ENCODE measurements around the gene VWF. TPM values are rescaled to one million over a fixed set of nuclear protein-coding genes. Genes with fewer than 3 reads are reported as not detected.

The VWF gene
- total RNA-seq, 1 donor from 2014 or later = 0.21 TPM

- Mint-ChIP-seq H3K4me3 (no peak overlapping the region), H3K27ac (ENCODE audit: unreplicated experiment) (no peak overlapping the region), H3K36me3 (ENCODE audit: low read depth) (no peaks in the 10 kb centered on the region), H3K9me3 (no peaks in the 10 kb centered on the region), H3K4me1 (peaks cover 12% of the 10 kb centered on the region), H3K27me3 (ENCODE audit: low read depth) (peaks cover 2% of the 10 kb centered on the region)
- TF ChIP-seq, protein P1, sequence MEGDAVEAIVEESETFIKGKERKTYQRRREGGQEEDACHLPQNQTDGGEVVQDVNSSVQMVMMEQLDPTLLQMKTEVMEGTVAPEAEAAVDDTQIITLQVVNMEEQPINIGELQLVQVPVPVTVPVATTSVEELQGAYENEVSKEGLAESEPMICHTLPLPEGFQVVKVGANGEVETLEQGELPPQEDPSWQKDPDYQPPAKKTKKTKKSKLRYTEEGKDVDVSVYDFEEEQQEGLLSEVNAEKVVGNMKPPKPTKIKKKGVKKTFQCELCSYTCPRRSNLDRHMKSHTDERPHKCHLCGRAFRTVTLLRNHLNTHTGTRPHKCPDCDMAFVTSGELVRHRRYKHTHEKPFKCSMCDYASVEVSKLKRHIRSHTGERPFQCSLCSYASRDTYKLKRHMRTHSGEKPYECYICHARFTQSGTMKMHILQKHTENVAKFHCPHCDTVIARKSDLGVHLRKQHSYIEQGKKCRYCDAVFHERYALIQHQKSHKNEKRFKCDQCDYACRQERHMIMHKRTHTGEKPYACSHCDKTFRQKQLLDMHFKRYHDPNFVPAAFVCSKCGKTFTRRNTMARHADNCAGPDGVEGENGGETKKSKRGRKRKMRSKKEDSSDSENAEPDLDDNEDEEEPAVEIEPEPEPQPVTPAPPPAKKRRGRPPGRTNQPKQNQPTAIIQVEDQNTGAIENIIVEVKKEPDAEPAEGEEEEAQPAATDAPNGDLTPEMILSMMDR (conservative IDR thresholded peaks at IDR 0.05) = no peak
- DNase-seq (ENCODE audit: low read depth, low spot score) = no peak
Measured at GRCh38 chr12:6068227-6068626, 56.2 kb downstream of the VWF start.

DNA sequence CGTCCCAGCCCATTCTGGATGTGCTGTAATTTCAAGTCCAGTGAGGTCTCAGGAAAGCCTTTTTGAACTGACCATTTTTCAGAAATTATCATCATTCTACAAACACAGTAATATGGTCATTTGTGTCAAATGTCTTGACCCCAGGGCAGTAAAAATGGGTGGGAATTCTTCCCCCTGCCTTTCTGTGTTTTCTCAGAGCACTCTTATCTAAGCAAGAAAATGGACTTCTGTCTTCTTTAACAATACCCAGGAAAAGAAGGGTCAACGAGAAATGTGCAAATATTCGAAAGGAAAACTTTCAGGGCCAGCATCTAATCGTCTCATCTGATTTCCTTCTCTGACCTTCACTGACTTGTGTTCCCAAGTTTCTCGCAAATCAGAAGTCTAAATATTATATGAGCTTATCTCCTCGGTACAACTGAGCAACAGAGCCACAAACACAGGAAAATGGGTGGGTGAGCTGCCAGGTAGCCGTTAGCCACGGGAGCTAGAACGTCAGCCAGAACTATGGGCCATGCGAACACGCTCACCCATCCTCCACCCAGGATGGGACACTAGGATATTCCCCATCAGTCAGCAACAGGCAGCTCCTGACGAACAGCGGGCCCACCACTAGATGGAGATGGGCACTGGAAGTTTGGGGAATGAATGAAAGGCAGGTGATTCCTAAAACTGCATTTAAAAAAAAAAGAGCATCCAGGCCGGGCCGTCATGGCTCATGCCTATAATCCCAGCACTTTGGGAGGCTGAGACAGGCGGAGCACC is 57.1 kb downstream of the VWF start:
- Mint-ChIP-seq H3K4me3 (no peak overlapping the region), H3K36me3 (ENCODE audit: low read depth) (no peaks in the 10 kb centered on the region), H3K27ac (ENCODE audit: unreplicated experiment) (no peak overlapping the region), H3K27me3 (ENCODE audit: low read depth) (peaks cover 6% of the 10 kb centered on the region), H3K4me1 (peaks cover 21% of the 10 kb centered on the region), H3K9me3 (no peaks in the 10 kb centered on the region)
- DNase-seq (ENCODE audit: low read depth, low spot score) = no peak
- TF ChIP-seq, protein P1 (conservative IDR thresholded peaks at IDR 0.05) = peak; percentile 54

GRCh38 chr12:6066651-6067050 is 57.8 kb downstream of the VWF start:
- Mint-ChIP-seq H3K4me3 (no peak overlapping the region), H3K36me3 (ENCODE audit: low read depth) (no peaks in the 10 kb centered on the region), H3K4me1 (peaks cover 27% of the 10 kb centered on the region), H3K9me3 (no peaks in the 10 kb centered on the region), H3K27me3 (ENCODE audit: low read depth) (peaks cover 6% of the 10 kb centered on the region), H3K27ac (ENCODE audit: unreplicated experiment) (peak overlapping the region; percentile 78)
- DNase-seq (ENCODE audit: low read depth, low spot score) = no peak
- TF ChIP-seq, protein P1 (conservative IDR thresholded peaks at IDR 0.05) = no peak

DNA sequence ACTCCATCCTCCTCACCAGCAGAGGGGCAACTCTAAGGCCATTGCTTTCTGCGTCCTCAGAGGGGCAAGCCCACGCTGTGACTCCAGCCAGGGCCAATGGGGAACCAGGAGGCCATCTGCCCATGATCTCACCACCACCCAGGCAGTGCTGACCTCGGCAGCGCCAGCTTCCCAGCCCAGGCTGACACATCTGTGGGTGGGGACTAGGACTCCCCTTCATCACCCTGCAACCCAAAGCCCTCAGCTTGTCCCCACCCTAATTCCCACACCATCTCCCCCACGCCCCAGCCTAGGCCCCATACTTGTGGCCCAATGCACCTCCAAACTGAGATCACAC is 58.6 kb downstream of the VWF start:
- H3K27ac Mint-ChIP-seq (ENCODE audit: unreplicated experiment) = no peak overlapping the region
- TF ChIP-seq, protein P1 (conservative IDR thresholded peaks at IDR 0.05) = no peak
- no peaks in the 10 kb centered on the region for H3K9me3 Mint-ChIP-seq
- no peaks in the 10 kb centered on the region for H3K36me3 Mint-ChIP-seq (ENCODE audit: low read depth)
- no peak overlapping the region for H3K4me3 Mint-ChIP-seq
- DNase-seq (ENCODE audit: low read depth, low spot score) = no peak
- H3K27me3 Mint-ChIP-seq (ENCODE audit: low read depth) = peaks cover 6% of the 10 kb centered on the region
- H3K4me1 Mint-ChIP-seq = peaks cover 33% of the 10 kb centered on the region

- Mint-ChIP-seq H3K4me3 (no peak overlapping the region), H3K36me3 (ENCODE audit: low read depth) (no peaks in the 10 kb centered on the region), H3K9me3 (no peaks in the 10 kb centered on the region), H3K4me1 (peaks cover 37% of the 10 kb centered on the region), H3K27me3 (ENCODE audit: low read depth) (peaks cover 6% of the 10 kb centered on the region), H3K27ac (ENCODE audit: unreplicated experiment) (no peak overlapping the region)
- DNase-seq (ENCODE audit: low read depth, low spot score) = no peak
- TF ChIP-seq, protein P1 (conservative IDR thresholded peaks at IDR 0.05) = no peak
Measured at GRCh38 chr12:6065131-6065862, 59.2 kb downstream of the VWF start.
